C4-2B (cell line): Measurements from ENCODE around the gene FOXI1.

Experiments
- ZFX ChIP-seq: fragments of 450-650 bp; IDR thresholded peaks from 2 replicates; pipeline ENCODE4 v1.6.1; 2017
- TF ChIP-seq, protein P1 (sequence below): fragments of 450-650 bp; conservative IDR thresholded peaks from 2 replicates; pipeline ENCODE4 v1.5.1; 2017; ENCODE audit warnings: mild to moderate bottlenecking

DNA sequence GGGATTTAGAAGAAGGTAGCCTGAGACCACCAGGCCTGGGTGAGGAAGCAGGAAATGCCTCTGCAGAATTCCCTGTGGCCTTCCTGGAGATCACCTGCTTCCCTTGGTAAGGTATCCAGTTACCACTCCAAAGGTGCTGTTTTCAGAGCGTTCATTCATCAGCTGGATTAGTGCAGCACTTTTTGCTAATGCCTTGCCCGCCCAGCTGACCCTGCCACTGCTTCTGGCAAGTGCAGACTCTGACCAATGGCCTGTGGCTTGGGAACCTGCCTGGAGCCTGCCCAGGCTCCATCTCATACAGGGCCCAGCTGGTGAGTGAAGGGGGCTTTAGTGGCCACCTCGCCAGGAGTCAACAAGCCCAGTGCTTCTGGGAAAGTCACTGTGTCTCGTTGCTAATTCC is 48.6 kb downstream of the FOXI1 start:
- TF ChIP-seq, protein P1, sequence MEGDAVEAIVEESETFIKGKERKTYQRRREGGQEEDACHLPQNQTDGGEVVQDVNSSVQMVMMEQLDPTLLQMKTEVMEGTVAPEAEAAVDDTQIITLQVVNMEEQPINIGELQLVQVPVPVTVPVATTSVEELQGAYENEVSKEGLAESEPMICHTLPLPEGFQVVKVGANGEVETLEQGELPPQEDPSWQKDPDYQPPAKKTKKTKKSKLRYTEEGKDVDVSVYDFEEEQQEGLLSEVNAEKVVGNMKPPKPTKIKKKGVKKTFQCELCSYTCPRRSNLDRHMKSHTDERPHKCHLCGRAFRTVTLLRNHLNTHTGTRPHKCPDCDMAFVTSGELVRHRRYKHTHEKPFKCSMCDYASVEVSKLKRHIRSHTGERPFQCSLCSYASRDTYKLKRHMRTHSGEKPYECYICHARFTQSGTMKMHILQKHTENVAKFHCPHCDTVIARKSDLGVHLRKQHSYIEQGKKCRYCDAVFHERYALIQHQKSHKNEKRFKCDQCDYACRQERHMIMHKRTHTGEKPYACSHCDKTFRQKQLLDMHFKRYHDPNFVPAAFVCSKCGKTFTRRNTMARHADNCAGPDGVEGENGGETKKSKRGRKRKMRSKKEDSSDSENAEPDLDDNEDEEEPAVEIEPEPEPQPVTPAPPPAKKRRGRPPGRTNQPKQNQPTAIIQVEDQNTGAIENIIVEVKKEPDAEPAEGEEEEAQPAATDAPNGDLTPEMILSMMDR, result no peak
- no peak for TF ChIP-seq ZFX
